GM12878 (cell line): Measurements from ENCODE around the gene TMEM37. TPM values are rescaled to one million over a fixed set of nuclear protein-coding genes. Genes with fewer than 3 reads are reported as not detected.

Source experiments
- ATAC-seq: fragments of 200-7000 bp; cut with Tn5 transposase; 3 replicates; pipeline ENCODE4 v1.9.1; 2020; ENCODE audit warnings: mild to moderate bottlenecking, moderate library complexity
- BruUV-seq: library from RNA; stranded (reverse); fragments of 400-500 nt; replicated peaks from 2 replicates; lab custom pipeline; 2021; lab: Mats Ljungman, UMichigan
- CTCF ChIA-PET: fragments of 300-600 bp; sonication (Branson Sonifier 250); formaldehyde crosslinking; extraction: SDS; loops from one replicate; lab custom pipeline; 2021; ENCODE audit warnings: inconsistent platforms; lab: Yijun Ruan, JAX
- POLR2A ChIA-PET: fragments of 350-600 bp; formaldehyde crosslinking; extraction: SDS; loops from one replicate; lab custom pipeline; 2021; ENCODE audit warnings: inconsistent platforms; lab: Charles Lee
- RAD21 ChIA-PET: fragments of 300-600 bp; sonication (Branson Sonifier 250); formaldehyde crosslinking; loops from one replicate; lab custom pipeline; 2023; ENCODE audit warnings: antibody characterized with exemption; ENCODE audit not compliant: unreplicated experiment; lab: Charles Lee
- SMC1A ChIA-PET: fragments of 300-600 bp; sonication (Branson Sonifier 250); formaldehyde crosslinking; loops from one replicate; lab custom pipeline; 2023; ENCODE audit not compliant: unreplicated experiment, uncharacterized antibody; lab: Charles Lee
- DNase-seq: peaks from one replicate; pipeline ENCODE4 v3.0.0-alpha.2; 2011; ENCODE audit warnings: low read depth, low spot score
- FAIRE-seq: peaks from 3 replicates; lab custom pipeline; 2011; peaks lifted over from hg19 to GRCh38; lab: Jason Lieb, UNC
- H2AFZ ChIP-seq: 2 replicates; pipeline ENCODE4 v1.6.0; 2011; ENCODE audit warnings: low read depth, low read length, control low read depth; ENCODE audit not compliant: control insufficient read depth
- H3K27ac ChIP-seq: 2 replicates; pipeline ENCODE4 v1.5.1; 2011; ENCODE audit warnings: control low read depth; ENCODE audit not compliant: control insufficient read depth, insufficient read depth
- H3K27me3 ChIP-seq, 2 experiments: replicated peaks in 1 of 2; 2 replicates each; pipeline versions ENCODE4 v1.6.0 to v1.6.1; 2011; ENCODE audit warnings: low read length in 1 of 2; ENCODE audit not compliant: control insufficient read depth in 2 of 2, insufficient read depth in 2 of 2
- H3K36me3 ChIP-seq, 2 experiments: 2 replicates each; pipeline ENCODE4 v1.5.1; 2011; ENCODE audit warnings: low read length in 1 of 2; ENCODE audit not compliant: control insufficient read depth in 2 of 2, insufficient read depth in 2 of 2
- H3K4me1 ChIP-seq: 2 replicates; pipeline ENCODE4 v1.6.1; 2011; ENCODE audit warnings: mild to moderate bottlenecking, low read length, moderate library complexity, mixed read lengths; ENCODE audit not compliant: control insufficient read depth, insufficient read depth
- H3K4me2 ChIP-seq: 2 replicates; pipeline ENCODE4 v1.6.0; 2011; ENCODE audit warnings: control low read depth; ENCODE audit not compliant: control insufficient read depth, insufficient read depth
- H3K4me3 ChIP-seq: fragments of 200-600 bp; sonication (generic); 2 replicates; pipeline ENCODE4 v1.5.1; 2016
- H3K79me2 ChIP-seq: 2 replicates; pipeline ENCODE4 v1.6.0; 2011; ENCODE audit warnings: low read length; ENCODE audit not compliant: control insufficient read depth, insufficient read depth
- H3K9ac ChIP-seq: 2 replicates; pipeline ENCODE4 v1.8.0; 2011; ENCODE audit warnings: low read length, control low read depth, mixed read lengths; ENCODE audit not compliant: control insufficient read depth, insufficient read depth
- H3K9me3 ChIP-seq: replicated peaks from 3 replicates; pipeline ENCODE4 v1.5.1; 2011; ENCODE audit warnings: mild to moderate bottlenecking, low read length; ENCODE audit not compliant: control insufficient read depth, insufficient read depth
- H4K20me1 ChIP-seq: 2 replicates; pipeline ENCODE4 v1.6.0; 2011; ENCODE audit not compliant: control insufficient read depth, insufficient read depth
- ATF7 ChIP-seq: fragments of 450-650 bp; IDR thresholded peaks from 2 replicates; pipeline ENCODE4 v1.6.1; 2016; ENCODE audit warnings: low read depth, mild to moderate bottlenecking
- EGR1 ChIP-seq, 2 experiments: IDR thresholded peaks; 1 replicate in 1 of 2; 2 replicates in 1 of 2; pipeline ENCODE4 v1.6.1; 2011 to 2012; ENCODE audit warnings: low read depth in 2 of 2, low read length in 2 of 2, borderline replicate concordance in 1 of 2, mild to moderate bottlenecking in 1 of 2, moderate library complexity in 1 of 2
- GABPA ChIP-seq: IDR thresholded peaks from 2 replicates; pipeline ENCODE4 v1.6.1; 2014; ENCODE audit warnings: antibody characterized with exemption, low read depth, mild to moderate bottlenecking, inconsistent platforms
- NFYB ChIP-seq: IDR thresholded peaks from 2 replicates; pipeline ENCODE4 v1.6.1; 2011; ENCODE audit warnings: low read depth, mild to moderate bottlenecking, low read length, improper control_type of control experiment, moderate library complexity; ENCODE audit not compliant: insufficient read depth
- POLR2A ChIP-seq: IDR thresholded peaks from 2 replicates; pipeline ENCODE4 v1.6.1; 2011; ENCODE audit warnings: low read depth, mild to moderate bottlenecking, low read length
- RAD51 ChIP-seq: fragments of 450-650 bp; IDR thresholded peaks from 2 replicates; pipeline ENCODE4 v1.6.1; 2016; ENCODE audit warnings: moderate library complexity, mild to moderate bottlenecking, inconsistent platforms
- RFX5 ChIP-seq: IDR thresholded peaks from 2 replicates; pipeline ENCODE4 v1.6.1; 2011; ENCODE audit warnings: low read depth, low read length, improper control_type of control experiment
- WGBS: methylation state at CpG from one replicate; pipeline ENCODE4 v1.1.6; 2016; ENCODE audit warnings: low lambda C conversion rate; ENCODE audit not compliant: insufficient replicate concordance, insufficient coverage; ENCODE audit errors: missing lambda C conversion rate; 5-methylcytosine and 5-hydroxymethylcytosine counted together
- in situ Hi-C: fragments of 300-500 bp; cut with MboI; formaldehyde crosslinking; loops from 9 replicates; pipeline ENCODE4 v1.14.3; 2018; ENCODE audit warnings: mixed read lengths
- intact Hi-C: fragments of 100-400 bp; cut with micrococcal nuclease; formaldehyde crosslinking; loops from one replicate; pipeline ENCODE4 v1.14.2; 2022; ENCODE audit not compliant: unreplicated experiment
- polyA plus RNA-seq, 11 experiments: library from polyadenylated mRNA; depleted of rRNA in 4 of 11; unstranded in 6 of 11; stranded (reverse) in 5 of 11; fragments of >200 nt; fragmentation: Nextera tagmentation in 4 of 11; fragmentation: Illumina TruSeq in 1 of 11; extraction: Ambion mirVana in 4 of 11; extraction: Trizol in 1 of 11; gene quantifications; 1 replicate in 1 of 11; 2 replicates in 10 of 11; pipeline versions ENCODE4 v1.2.1 to v1.2.3, GENCODE V29; 2011 to 2016; ENCODE audit warnings: inconsistent platforms in 2 of 11, missing spikeins in 2 of 11, low read depth in 1 of 11
- total RNA-seq, 4 experiments: library from RNA; depleted of rRNA in 3 of 4; stranded (reverse); fragments of >200 nt in 3 of 4; fragmentation: Illumina TruSeq in 1 of 4; extraction: Trizol in 1 of 4; gene quantifications; 2 replicates each; pipeline versions ENCODE4 v1.2.1 to v1.2.3, GENCODE V29; 2013 to 2021
- TF ChIP-seq, protein P1 (sequence below): fragments of 450-650 bp; IDR thresholded peaks from 2 replicates; pipeline ENCODE4 v1.6.1; 2016; ENCODE audit warnings: mild to moderate bottlenecking
- TF ChIP-seq, protein P2 (sequence below): IDR thresholded peaks from 2 replicates; pipeline ENCODE4 v1.6.1; 2011; ENCODE audit warnings: borderline replicate concordance, low read depth, mild to moderate bottlenecking, moderate library complexity, mixed read lengths, low read length; ENCODE audit not compliant: insufficient read depth; ENCODE audit errors: extremely low read length

The TMEM37 gene
- total and polyA plus RNA-seq, 10 of the 15 experiments (the other 5 are each of a cell fraction or from before 2014, with no cell fraction given), result 0.07 to 0.67 (median 0.24) TPM; not detected in 3

- TF ChIP-seq, protein P1, sequence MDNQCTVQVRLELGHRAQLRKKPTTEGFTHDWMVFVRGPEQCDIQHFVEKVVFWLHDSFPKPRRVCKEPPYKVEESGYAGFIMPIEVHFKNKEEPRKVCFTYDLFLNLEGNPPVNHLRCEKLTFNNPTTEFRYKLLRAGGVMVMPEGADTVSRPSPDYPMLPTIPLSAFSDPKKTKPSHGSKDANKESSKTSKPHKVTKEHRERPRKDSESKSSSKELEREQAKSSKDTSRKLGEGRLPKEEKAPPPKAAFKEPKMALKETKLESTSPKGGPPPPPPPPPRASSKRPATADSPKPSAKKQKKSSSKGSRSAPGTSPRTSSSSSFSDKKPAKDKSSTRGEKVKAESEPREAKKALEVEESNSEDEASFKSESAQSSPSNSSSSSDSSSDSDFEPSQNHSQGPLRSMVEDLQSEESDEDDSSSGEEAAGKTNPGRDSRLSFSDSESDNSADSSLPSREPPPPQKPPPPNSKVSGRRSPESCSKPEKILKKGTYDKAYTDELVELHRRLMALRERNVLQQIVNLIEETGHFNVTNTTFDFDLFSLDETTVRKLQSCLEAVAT, result no peak
- TF ChIP-seq POLR2A (no peak), ATF7 (no peak), EGR1 (IDR thresholded peaks at IDR 0.05; ENCODE audit: borderline replicate concordance in 1 of 2, low read depth in 2 of 2, low read length in 2 of 2) (no peak)
Measured at GRCh38 chr2:119463990-119464389, 32.3 kb downstream of the TMEM37 start (continued).

- CTCF ChIA-PET, result interaction anchor here (1.6 kb wide), 1 partner anchor 11 kb away, joined by 8 read pairs; no protein-coding TSS in a partner anchor
- intact Hi-C loops, result no loop called here
Measured at GRCh38 chr2:119464981-119465380, 33.3 kb downstream of the TMEM37 start.

More at GRCh38 chr2:119464981-119465380, 33.3 kb downstream of the TMEM37 start:
- Histone ChIP-seq H3K36me3 (no peaks in the 10 kb centered on the region), H3K4me3 (no peak overlapping the region), H3K9me3 (no peaks in the 10 kb centered on the region), H3K4me2 (no peak overlapping the region), H3K27ac (no peak overlapping the region), H3K4me1 (no peaks in the 10 kb centered on the region), H3K27me3 (no peaks in the 10 kb centered on the region), H2AFZ (no peak overlapping the region), H3K79me2 (no peaks in the 10 kb centered on the region), H3K9ac (no peak overlapping the region), H4K20me1 (no peaks in the 10 kb centered on the region)
- ATAC-seq, result peak; percentile 50
- no TSS peak for BruUV-seq
- DNase-seq, result no peak
- in situ Hi-C loops, result no loop called here
- RAD21 ChIA-PET, result no interaction called here
- TF ChIP-seq NFYB (peak; percentile 78), GABPA (no peak), RFX5 (no peak), RAD51 (peak; percentile 51; the same call in 1 of the 2 replicates)
- TF ChIP-seq, protein P2, sequence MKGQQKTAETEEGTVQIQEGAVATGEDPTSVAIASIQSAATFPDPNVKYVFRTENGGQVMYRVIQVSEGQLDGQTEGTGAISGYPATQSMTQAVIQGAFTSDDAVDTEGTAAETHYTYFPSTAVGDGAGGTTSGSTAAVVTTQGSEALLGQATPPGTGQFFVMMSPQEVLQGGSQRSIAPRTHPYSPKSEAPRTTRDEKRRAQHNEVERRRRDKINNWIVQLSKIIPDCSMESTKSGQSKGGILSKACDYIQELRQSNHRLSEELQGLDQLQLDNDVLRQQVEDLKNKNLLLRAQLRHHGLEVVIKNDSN, result peak; percentile 35
- WGBS, result 56% methylated on average over 4 of the region's 4 CpGs
- POLR2A ChIA-PET, result no interaction called here
- SMC1A ChIA-PET, result interaction anchor here (0.7 to 1.6 kb wide), 2 partner anchors 33 to 415 kb away, joined by 3 to 4 read pairs; partner anchors contain the start of gene TMEM37
- FAIRE-seq, result no peak
